ENCODE measurements around the gene CLEC20A. TPM values are rescaled to one million over a fixed set of nuclear protein-coding genes. Genes with fewer than 3 reads are reported as not detected.

Gene CLEC20A
- total RNA-seq = not detected in 2 replicates

DNA sequence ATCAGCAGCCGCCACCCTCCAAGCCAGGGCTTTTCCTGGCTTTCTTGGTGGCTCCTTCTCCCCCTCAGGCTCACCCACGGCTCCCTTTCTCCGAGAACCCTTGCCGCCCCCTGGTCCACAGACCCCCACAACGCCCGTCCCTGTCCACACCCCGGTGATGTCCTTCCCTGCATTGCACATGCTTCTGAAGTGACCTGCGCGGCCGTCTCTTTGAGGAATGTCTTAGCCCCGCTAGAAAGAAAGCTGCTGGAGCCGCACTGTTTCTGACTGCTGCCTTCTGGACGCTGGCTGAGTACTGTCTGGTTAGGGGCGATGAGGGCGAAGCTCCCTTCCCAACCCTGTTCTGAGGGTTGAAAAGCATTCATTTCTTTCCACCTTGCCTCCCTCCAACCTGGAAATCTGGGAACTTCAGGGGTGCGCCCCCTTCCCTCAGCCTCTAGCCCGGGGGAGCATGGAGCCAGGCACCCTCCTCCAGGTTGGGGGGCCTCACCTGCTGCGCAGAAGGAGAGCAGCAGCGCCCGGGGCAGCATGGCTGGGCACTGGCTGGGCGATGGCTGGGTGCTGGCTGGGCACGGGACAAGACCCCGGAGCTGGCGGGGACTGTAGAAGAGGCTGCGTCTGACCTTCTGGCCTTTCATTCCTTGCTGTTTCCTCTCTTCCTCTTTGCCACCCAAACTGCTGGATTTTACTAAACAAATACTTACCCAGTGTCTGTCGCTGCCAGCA is at the start of gene CLEC20A:
Gene CLEC20A, minus strand, starts transcription at position 555 of the 726 bp plus-strand sequence. Its CDS starts 25 bp downstream, at position 530.

GRCh38 chr1:178512566-178513277 is 16.0 kb upstream of the CLEC20A start, which contains the start of gene TEX35:
TEX35 (plus strand) TSS chr1:178513109; CDS start chr1:178513189, 80 bp downstream.

Other genes starting within 250 kb of the CLEC20A start
- gene TEX35, start 16.1 kb upstream of the CLEC20A start, total RNA-seq = 0.16 TPM in 1 of 2 replicates, not detected in the other
- 36.7 and 57.4 TPM in 2 replicates for gene RALGPS2, start 228.3 kb upstream of the CLEC20A start, total RNA-seq